RWPE2 (cell line): Measurements from ENCODE around the gene CTXND1.

ENCODE experiments used
- ATAC-seq: fragments of 200-7000 bp; cut with Tn5 transposase; 3 replicates; pipeline ENCODE4 v1.9.1; 2021; ENCODE audit warnings: low read depth
- DNase-seq: peaks from one replicate; pipeline ENCODE4 v3.0.0-alpha.2; 2020; ENCODE audit warnings: low spot score
- H3K27ac ChIP-seq: fragments of 450-650 bp; 2 replicates; pipeline ENCODE4 v1.5.1; 2017; ENCODE audit warnings: mild to moderate bottlenecking; ENCODE audit not compliant: poor library complexity, severe bottlenecking
- H3K27me3 ChIP-seq: fragments of 250-450 bp; sonication (Bioruptor Pico); 2 replicates; pipeline ENCODE4 v1.5.1; 2021; ENCODE audit warnings: mild to moderate bottlenecking, moderate library complexity; ENCODE audit not compliant: insufficient read depth, poor library complexity, severe bottlenecking
- H3K36me3 ChIP-seq: fragments of 250-450 bp; sonication (Bioruptor Pico); 2 replicates; pipeline ENCODE4 v1.5.1; 2020; ENCODE audit warnings: low read depth, mild to moderate bottlenecking, moderate library complexity
- H3K4me1 ChIP-seq: fragments of 250-450 bp; sonication (Bioruptor Pico); 2 replicates; pipeline ENCODE4 v1.5.1; 2021; ENCODE audit warnings: mild to moderate bottlenecking, moderate library complexity; ENCODE audit not compliant: insufficient read depth, poor library complexity, severe bottlenecking
- H3K4me3 ChIP-seq: fragments of 250-450 bp; sonication (Bioruptor Pico); 2 replicates; pipeline ENCODE4 v1.5.1; 2021; ENCODE audit warnings: mild to moderate bottlenecking, moderate library complexity; ENCODE audit not compliant: severe bottlenecking
- H3K9me3 ChIP-seq: fragments of 250-450 bp; sonication (Bioruptor Pico); 2 replicates; pipeline ENCODE4 v1.5.1; 2021; ENCODE audit warnings: mild to moderate bottlenecking, moderate library complexity; ENCODE audit not compliant: severe bottlenecking
- TF ChIP-seq, protein P1 (sequence below): fragments of 450-650 bp; IDR thresholded peaks from one replicate; pipeline ENCODE4 v1.5.1; 2017; ENCODE audit warnings: mild to moderate bottlenecking, moderate library complexity; ENCODE audit not compliant: poor library complexity, severe bottlenecking

CTXND1 gene

DNA sequence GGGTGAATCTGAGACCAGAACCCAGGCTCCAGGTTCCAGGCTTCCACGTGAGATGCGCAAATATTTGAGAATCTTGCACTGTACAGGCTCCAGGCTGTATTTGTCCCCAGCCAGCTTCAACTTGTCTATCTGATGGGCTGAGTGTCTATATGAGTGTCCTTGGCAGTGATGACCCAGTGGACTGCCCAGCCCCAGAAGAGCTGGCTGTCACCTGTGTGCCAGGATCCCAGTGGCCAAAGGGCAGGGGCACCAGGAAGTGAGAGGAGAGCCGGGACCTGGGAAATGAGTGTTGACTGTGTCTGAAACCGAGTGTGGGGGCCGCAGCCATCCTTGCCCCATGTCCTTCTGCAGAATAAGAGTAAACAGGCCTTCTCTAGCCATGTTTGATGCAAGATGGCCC, 88.8 kb downstream of the CTXND1 start:
- no peak for ATAC-seq
- Histone ChIP-seq H3K27me3 (no peaks in the 10 kb centered on the region), H3K27ac (no peak overlapping the region), H3K9me3 (no peaks in the 10 kb centered on the region), H3K4me1 (peaks cover 10% of the 10 kb centered on the region), H3K36me3 (peaks cover 32% of the 10 kb centered on the region), H3K4me3 (no peak overlapping the region)
- DNase-seq = peak; percentile 38
- TF ChIP-seq, protein P1, sequence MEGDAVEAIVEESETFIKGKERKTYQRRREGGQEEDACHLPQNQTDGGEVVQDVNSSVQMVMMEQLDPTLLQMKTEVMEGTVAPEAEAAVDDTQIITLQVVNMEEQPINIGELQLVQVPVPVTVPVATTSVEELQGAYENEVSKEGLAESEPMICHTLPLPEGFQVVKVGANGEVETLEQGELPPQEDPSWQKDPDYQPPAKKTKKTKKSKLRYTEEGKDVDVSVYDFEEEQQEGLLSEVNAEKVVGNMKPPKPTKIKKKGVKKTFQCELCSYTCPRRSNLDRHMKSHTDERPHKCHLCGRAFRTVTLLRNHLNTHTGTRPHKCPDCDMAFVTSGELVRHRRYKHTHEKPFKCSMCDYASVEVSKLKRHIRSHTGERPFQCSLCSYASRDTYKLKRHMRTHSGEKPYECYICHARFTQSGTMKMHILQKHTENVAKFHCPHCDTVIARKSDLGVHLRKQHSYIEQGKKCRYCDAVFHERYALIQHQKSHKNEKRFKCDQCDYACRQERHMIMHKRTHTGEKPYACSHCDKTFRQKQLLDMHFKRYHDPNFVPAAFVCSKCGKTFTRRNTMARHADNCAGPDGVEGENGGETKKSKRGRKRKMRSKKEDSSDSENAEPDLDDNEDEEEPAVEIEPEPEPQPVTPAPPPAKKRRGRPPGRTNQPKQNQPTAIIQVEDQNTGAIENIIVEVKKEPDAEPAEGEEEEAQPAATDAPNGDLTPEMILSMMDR = no peak

DNA sequence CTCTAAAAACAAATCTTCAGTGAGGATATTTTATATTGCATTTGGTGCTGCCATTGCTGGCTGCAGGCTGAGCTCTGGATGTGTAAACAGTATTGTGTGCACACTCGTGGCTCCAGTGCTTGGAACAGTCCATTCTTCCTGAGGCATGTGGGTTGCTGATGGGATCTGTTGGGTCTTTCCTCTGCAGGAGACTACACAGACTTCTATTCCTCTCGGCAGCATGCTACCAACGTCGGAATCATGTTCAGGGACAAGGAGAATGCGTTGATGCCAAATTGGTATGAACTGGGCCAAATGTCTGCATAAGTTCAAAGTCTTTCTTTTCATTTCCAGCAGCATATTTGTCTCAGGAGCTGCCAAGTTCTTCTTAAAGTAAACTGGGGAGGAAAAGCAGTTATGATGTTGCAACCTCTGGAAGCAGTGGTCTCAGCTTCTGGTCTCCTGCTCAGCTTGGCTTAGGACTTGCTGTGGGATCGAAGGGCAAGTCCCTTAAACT, 89.9 kb downstream of the CTXND1 start:
- ATAC-seq = no peak
- peaks cover 32% of the 10 kb centered on the region for H3K36me3 ChIP-seq
- TF ChIP-seq, protein P1 = no peak

DNA sequence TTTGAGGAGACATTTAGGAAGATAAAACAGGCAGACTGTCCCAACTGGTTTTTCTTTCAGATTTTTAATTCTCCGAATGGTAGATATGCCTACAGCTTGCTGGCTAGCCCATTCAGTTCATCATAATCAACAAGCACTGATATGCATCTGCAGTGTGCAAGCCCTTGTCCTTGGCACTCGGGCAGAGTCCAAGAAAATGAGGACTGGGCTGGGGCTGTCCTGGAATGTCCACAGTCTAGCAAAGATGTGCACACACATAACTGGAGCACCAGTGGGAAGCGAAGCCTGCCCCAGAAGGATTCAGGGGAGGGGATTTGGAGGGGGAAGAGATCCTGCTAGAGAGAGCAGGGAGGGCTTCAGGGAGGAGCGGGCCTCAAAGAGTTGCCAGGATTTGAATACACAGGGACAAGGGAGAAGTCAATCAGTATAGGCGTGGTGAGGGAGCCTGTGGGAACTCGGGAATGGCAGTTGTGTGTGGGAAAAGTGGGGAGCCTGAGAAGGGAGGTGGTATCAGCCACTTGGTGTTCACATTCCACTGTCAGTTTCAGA, 90.5 kb downstream of the CTXND1 start:
- TF ChIP-seq, protein P1 = no peak
- H3K27ac ChIP-seq = peak overlapping the region; percentile 54
- H3K27me3 ChIP-seq = no peaks in the 10 kb centered on the region
- H3K4me3 ChIP-seq = no peak overlapping the region
- ATAC-seq = no peak
- peak; percentile 43 for DNase-seq
- H3K36me3 ChIP-seq = peaks cover 32% of the 10 kb centered on the region
- H3K4me1 ChIP-seq = peaks cover 10% of the 10 kb centered on the region
- no peaks in the 10 kb centered on the region for H3K9me3 ChIP-seq

More for the DNA sequence above, 89.9 kb downstream of the CTXND1 start:
- H3K4me3 ChIP-seq = no peak overlapping the region
- peaks cover 10% of the 10 kb centered on the region for H3K4me1 ChIP-seq
- no peaks in the 10 kb centered on the region for H3K9me3 ChIP-seq
- peak; percentile 27 for DNase-seq
- no peaks in the 10 kb centered on the region for H3K27me3 ChIP-seq
- no peak overlapping the region for H3K27ac ChIP-seq

DNA sequence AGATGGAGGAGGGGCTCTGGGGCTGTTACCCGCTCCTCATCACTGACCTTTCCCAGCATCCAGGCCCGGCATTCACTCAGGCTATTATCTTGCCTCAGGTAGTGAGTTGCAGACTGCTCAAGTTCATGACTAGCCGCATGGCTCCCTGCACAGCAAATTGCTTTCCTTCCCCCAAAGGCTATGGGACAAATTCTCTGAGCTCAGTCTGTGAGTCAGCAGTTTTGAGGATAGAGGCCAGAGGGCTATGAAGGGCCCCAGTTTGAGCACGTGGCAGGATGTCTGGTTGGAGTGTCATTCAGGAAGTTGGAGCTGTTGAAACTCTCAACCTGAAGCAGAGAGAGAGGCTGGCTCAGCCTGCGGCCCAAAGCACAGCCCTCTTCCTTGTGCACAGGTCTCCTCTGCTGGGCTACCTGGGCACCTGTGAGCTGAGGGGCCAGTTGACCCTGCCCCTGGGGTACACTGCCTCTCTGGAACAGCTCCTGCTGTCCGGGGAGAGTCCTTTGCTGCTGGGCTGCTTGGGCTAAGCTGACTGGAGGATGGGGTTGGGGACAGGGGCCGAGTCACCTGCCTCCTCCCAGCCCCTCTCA, 91.3 kb downstream of the CTXND1 start:
- peak; percentile 99 for ATAC-seq
- Histone ChIP-seq H3K9me3 (no peaks in the 10 kb centered on the region), H3K27me3 (no peaks in the 10 kb centered on the region), H3K36me3 (peaks cover 32% of the 10 kb centered on the region), H3K27ac (peak overlapping the region; percentile 54), H3K4me1 (peaks cover 10% of the 10 kb centered on the region), H3K4me3 (no peak overlapping the region)
- peak; percentile 88 for DNase-seq
- TF ChIP-seq, protein P1 = no peak
